ENCODE data around the gene TAS2R50.
"Not testable (repeated sequence)": the region's sequence is repeated elsewhere in the genome, so short reads cannot be mapped to it uniquely, and the experiment has no call there.

The TAS2R50 gene, protein sequence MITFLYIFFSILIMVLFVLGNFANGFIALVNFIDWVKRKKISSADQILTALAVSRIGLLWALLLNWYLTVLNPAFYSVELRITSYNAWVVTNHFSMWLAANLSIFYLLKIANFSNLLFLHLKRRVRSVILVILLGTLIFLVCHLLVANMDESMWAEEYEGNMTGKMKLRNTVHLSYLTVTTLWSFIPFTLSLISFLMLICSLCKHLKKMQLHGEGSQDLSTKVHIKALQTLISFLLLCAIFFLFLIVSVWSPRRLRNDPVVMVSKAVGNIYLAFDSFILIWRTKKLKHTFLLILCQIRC

DNA sequence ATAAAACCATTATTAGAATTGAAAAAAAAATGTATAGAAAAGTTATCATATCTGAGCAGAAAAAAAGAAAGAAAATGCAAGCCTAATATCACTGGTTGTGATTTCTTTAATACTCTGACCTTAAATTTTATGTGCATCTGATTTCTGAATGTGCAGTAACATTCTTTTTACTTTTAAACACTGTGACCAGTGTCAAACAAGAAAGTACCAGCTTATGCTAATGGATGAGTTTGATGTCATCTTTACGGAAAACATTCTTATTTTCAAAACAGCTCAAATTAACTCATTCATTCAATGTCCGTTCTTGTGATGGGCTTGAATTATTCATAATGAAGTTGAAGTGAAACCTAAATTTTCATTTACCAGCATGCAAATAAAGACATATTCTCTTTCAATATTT, at the start of gene TAS2R50:
Gene TAS2R50, minus strand, starts transcription at position 101 of the 400 bp plus-strand sequence. Its CDS starts 52 bp downstream, at position 49.
- DNase-seq, result no peak

DNA sequence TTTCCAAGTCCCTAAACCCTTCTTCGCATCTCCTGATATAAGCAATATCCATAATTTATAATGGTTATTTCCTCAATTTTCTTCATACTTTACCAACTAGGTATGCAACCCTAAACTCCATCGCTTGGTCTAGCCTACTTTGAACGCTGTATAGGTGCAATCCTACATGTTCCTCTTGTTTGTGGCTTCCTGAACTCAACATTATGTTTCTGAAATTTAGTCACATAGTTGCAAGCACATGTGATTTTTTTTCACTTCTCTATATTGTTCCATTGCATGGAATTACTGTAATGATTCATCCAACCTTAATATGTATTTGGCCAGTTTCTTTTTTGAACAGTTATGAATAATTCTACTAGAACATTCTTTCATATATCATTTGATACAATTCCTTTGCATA, 47.2 kb upstream of the TAS2R50 start:
- DNase-seq, result not testable (repeated sequence)

DNA sequence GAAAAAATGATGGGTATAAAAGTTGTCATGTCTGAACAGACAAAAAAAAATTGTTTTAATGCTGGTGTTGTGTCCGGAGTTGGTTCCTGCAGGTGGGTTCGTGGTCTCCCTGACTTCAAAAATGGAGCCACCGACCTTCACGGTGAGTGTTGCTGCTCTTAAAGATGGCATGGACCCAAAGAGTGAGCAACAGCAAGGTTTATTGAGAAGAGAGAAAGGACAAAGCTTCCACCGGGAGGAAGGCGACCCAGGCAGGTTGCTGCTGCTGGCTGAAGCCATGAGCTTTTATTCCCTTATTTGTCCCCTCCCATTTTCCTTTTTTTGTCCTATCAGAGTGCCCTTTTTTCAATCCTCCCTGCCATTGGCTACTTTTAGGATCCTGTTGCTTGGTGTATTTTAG, 44.6 kb upstream of the TAS2R50 start, which contains the start of gene TAS2R31:
Gene TAS2R31, minus strand, starts transcription at position 101 of the 400 bp plus-strand sequence. Its CDS starts 72 bp downstream, at position 29.
- no peak for DNase-seq

DNA sequence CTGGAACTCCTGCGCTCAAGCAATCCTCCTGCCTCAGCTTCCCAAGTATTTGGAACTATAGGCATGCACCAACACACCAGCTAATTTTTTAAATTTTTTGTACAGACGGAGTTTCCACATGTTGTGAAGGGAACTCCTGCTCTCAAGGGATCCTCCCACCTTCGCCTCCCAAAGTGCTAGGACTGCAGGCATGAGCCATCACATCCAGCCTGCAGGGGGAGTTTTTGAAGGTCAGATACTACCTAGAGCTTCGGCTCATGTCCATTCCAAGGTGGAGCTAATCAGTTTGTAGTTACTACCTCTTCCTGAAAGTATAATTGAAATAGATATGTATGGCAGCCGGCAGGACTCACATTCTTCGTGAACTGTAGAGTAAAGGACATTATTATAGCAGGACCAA, 39.4 kb upstream of the TAS2R50 start:
- DNase-seq, result no peak

DNA sequence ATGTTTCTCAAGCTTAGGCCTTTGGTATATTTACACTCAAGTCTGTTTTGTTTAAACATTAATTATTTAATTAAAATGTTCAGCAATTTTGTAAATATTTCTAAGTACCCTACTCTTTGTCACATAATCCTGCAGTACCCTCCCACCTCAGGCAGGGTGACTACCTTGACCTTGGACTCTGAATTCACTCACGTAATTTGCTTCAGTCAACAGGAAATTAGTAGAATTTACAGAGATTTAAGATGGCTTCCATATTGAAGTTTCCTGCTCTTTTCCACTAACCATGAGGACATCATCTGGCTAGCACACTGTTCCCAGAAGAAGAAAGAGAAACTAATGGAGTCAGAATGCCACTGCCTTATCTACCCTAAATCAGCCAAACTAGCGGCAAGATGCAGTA, 36.7 kb upstream of the TAS2R50 start:
- DNase-seq, result no peak

DNA sequence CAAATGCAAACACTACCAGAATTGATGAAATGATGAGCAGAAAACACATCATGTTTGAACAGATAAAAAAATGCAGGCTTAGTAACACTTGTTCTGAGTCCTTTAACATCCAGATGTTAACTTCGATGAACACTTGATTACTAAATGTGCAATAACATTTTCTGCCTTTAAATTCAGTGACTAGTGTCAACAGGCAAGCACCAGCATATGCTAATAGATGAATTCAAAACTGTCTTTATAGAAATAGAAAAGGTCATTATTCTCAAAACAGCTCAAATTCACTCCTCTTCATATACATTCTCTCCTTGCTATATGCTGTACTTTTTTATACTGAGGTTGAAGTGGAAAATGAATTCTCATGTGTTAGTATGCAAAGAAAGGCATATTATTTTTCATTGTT, 35.8 kb upstream of the TAS2R50 start, which contains the start of gene TAS2R19:
Gene TAS2R19, minus strand, starts transcription at position 101 of the 400 bp plus-strand sequence. Its CDS starts 49 bp downstream, at position 52.
- DNase-seq, result no peak

DNA sequence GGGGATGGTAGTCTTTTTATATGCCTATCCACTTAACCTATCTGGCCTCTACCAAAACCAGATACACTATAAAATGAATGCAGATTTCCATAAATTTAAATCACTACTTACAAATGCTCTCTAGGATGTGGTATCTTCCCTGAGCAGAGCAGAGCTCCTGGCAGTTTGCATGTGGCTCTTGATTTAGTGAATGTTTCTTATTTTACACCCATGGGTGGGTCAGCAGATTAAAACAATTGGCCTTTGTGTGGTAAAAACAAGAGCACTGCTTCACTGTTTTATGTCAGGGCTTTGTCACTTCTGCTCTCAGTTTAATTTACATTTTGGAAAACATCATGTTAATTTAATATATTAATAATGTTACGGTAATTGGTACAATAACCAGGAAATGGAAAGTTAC, 30.2 kb upstream of the TAS2R50 start:
- no peak for DNase-seq

DNA sequence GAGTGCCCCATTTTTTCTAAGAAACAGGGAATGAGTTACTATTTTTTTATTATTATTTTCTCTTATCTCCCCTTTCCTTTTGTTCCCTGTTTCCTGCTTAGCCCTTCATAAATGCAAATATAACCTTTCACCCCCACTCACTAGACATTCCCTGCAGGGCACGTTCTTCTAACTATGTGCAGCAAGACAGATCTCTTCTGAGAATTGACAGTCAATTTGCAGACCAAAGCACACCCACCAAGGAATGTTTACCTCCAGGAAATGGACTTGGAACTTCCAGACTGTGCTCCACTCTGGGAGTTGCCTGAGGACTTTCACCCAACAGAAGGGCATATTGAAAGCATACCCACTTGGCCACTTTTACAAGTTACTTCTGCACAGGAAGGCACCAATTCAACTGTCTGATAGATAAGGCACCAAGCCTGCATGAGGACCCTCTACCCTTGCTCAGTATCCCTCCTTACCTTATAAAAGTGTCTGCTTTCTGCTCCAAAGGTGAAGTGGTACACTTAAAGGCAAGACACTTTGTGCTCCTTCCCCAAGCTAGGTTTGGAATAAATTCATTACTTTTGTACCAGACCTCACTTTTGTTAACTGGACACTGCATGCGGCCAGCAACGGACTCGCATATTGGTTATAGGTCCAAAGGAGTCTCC, 29.2 kb upstream of the TAS2R50 start:
- DNase-seq, result no peak

DNA sequence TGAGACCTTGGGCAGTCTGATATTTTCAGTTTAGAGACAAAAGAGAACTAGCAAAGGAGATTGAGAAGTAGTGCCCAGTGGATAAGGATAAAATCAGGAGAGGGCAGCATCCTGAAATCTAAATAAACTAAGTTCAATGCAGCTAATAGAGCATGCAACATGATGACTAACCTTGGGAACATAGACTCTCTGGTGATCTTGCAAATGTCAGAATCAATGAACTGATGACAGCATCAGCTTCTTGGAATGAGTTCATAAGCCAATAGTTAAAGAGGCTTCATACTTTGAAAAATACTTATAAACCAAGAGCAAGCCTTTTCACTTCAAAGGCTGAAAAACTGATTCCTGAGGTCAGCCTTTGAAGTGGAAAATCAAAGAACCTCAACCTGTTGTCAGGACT, 27.5 kb upstream of the TAS2R50 start:
- DNase-seq, result no peak

DNA sequence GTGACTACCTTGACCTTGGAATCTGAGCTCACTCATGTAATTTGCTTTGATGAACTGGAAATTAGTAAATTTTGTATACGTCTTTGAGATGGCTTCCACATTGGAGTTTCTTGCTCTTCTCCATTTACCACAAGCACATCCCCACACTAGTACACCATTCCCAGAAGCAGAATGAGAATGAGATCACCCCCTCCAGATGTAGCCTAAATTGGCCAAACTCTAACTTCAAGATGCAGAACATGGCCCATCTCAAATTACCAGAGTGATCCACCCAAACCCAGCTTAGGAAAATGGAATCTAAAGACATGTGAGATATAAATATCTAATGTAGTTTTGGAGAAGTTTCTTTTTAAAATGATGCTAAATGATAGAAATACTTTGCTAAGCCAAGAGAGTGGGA, 20.9 kb upstream of the TAS2R50 start:
- no peak for DNase-seq

DNA sequence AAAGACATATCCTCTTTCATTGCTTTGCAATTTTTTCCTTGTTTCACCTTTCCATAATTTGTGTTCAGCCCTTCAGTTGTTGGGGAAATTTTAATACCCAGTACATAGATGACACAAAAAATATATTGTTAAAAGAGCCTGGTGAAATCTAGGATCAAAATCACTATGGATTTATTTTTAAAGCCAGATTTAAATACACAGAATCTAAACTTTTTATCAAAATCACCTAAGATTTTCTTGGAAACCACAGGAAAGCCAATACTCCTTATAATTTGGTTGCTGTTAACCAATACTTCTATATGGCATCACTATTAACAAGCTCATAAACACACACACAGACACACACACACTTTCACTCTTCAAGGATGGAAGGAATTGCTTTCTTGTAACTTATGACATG, 11.5 kb upstream of the TAS2R50 start, which contains the start of gene TAS2R20:
Gene TAS2R20, minus strand, starts transcription at position 101 of the 400 bp plus-strand sequence. CDS start 429 bp downstream, outside the sequence.
- no peak for DNase-seq

DNA sequence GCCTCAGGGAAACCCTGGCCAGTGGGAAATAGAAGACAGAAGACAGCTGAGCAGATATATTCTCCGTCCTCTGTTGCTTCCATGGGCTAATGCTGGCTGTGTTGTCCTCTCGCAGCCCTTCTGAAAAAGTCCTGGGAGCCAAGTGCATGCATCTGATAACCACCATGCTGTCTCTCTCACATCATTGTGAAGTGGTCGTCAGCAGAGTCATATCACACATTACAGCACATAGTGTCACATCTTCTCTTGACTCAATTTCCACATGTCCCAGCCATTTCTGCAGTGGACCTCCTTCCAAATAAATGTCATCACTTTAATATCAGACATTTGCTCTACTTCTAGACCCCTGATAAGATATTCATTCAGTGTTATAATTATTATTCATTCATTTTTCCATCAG, 7.6 kb upstream of the TAS2R50 start:
- no peak for DNase-seq

DNA sequence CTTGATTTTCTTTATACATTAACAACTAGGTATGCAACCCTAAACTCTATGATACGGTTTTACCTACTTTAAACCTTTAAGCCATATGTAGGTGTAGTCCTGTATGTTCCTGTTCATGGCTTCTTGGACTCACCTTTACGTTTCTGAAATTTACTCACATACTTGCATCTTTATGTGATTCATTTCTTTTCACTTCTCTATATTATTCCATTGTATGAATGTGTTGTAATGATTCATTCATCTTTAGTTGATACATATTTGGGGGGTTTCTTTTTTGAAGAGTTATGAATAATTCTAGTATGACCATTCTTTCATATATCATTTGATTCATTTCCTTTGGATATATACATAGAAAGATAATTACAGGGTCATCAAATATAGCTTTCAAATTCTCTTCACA, 2.4 kb upstream of the TAS2R50 start:
- no peak for DNase-seq

DNA sequence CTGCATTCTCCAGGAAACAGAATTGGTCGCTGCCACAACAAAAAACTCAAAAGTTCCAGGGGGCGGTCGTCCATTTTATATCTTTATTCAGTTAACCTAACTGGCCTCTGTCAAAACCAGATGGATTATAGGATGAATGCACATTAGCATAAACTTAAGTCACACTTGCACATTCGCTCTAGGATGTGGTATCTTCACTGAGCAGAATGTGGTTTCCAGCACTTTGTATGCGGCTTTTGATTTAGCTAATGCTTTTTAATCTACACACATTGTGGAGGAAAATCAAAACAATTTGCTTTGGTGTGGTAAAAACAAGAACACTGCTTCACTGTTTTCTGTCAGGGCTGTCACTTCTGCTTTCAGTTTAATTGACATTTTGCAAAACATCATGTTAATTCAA, 4.5 kb downstream of the TAS2R50 start:
- no peak for DNase-seq

DNA sequence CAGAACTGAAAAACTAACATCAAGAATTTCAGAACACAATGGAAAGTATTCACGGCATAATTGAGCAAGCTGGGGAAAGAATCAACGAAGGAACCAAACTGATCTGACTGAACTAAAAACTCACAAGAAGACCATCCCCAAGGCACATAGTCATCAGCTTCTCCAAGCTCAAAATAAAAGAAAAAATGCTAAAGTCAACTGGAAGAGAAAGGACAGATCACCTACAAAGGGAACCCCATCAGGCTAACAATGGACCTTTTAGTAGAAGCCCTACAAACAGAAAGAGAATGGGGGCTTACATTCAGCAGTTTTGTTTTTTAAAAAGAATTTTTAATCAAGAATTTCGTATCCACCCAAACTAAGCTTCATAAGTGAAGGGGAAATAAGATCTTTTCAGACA, 11.7 kb downstream of the TAS2R50 start:
- no peak for DNase-seq

DNA sequence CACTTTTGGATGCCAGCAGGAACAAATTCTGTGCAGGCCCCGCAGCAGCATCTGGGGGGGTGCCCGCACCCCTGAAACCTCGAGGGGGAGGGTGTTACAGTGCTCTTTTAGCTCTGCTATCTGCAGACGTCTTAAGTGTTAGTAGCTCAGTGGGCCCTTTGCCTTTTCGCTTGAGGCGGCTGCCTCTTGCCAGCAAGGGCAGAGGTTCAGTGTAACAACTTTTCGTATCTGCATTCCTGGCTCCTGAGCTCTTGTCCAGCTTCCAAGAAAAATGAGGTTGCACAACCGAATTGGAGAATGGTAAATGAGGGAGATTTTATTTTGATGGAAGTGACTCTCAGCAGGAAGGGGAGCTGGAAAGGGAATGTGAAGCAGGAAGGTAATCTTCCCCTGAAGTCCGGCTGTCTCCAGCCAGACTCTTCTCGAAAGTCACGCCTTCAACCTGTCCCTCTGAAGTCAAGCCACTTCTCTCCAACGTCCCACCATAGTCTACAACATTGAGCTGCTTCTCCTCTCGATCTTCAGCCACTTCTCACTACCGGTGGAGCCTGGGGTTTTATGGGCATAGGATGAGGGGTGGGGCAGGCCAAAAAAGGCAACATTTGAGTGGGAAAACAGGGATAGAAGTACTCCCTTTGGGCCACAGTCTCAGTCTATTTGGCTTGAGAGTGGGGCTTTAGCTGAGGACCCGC, 17.8 kb downstream of the TAS2R50 start:
- DNase-seq, result no peak

DNA sequence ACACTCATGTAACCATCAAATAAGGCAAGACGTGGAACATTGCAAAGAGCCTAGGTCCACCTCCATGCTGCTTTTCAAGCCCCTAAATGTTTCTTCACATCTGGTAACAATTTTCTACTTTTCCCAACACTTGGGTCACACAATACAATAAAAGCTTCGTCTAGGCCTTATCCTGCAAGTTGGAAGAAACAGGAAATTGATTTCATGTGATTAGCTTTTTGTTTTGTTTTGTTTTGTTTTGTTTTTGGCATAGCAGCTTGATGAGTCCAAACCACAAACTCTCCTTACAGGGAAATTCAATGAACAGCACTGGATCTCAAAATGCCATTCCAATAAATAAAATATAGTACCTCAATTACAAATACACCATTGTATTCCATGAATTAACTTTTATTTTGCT, 19.3 kb downstream of the TAS2R50 start:
- DNase-seq, result no peak

DNA sequence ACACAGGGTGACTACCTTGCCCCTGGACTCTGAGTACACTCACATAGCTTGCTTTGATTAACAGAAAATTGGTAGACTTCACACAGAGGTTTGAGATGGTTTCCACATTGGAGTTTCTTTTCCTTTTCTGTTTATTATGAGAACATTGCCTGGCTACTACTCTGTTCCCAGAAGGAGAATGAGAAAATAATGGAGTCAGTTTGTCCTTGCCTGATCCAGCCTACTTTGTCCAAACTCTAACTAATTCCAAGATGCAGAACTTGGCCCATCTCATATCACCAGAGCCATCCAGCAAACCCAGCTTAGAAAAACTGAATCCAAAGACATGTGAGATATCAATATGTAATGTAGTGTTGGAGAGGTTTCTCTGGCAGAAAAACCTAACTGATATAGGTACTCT, 20.4 kb downstream of the TAS2R50 start:
- no peak for DNase-seq

DNA sequence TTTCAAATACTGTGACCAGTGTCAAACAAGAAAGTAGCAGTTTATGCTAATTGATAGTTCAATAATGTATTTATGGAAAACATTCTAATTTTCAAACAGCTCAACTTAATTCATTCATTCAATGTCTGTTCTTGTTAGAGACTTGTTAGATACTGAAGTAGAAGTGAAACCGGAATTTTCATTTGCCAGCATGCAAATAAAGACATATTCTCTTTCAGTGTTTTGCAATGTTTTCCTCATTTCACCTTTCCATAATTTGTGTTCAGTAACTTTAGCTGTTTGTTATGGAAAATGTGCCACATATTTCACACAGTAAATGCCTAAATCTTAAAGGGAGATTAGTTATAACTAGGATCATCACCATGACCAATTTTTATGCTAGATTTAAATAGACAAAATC, 21.2 kb downstream of the TAS2R50 start:
- DNase-seq, result no peak

DNA sequence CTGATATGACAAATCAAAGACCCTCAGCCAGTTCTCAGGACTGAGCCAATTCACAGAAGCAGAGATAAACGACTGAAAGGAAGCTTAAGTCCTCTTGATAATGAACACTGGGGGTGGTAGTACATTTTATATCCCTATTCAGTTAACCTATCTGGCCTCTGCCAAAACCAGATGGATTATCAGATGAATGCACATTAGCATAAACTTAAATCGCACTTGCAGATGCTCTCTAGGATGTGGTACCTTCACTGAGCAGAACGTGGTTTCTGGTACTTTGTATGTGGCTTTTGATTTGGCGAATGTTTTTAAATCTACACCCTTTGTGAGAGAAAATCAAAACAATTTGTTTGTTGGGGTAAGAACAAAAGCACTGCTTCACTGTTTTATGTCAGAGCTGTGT, 26.5 kb downstream of the TAS2R50 start:
- DNase-seq, result no peak

DNA sequence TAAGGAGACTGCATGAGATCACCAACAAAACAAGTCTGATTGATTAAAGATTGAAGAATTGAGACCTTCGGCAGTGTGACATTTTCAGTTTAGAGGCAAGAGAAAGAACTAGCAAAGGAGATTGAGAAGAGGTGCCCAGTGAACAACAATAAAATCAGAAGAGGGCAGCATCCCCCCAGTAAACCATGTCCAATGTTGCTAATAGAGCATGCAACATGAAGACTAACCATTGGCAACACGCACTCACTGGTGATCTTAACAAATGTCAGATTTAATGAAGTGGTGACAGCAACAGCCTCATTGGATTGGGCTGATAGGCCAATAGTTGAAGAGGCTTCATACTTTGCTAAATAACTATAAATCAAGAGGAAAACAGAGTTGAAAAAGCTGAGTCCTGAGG, 26.9 kb downstream of the TAS2R50 start:
- DNase-seq, result no peak

DNA sequence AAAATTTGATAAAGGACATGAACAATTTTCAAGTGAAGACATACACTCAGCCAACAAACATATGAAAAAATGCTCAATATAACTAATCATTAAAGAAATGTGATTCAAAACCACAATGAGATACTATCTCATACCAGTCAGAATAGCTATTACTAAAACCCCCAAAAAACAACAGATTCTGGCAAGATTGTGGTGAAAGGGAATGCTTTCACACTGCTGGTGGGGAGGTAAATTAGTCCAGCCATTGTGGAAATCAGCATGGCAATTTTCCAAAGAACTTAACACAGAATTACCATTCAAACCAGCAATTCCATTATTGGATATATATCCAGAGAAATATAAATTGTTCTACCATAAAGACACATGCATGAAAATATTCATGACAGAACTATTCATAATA, 29.0 kb downstream of the TAS2R50 start:
- no peak for DNase-seq

DNA sequence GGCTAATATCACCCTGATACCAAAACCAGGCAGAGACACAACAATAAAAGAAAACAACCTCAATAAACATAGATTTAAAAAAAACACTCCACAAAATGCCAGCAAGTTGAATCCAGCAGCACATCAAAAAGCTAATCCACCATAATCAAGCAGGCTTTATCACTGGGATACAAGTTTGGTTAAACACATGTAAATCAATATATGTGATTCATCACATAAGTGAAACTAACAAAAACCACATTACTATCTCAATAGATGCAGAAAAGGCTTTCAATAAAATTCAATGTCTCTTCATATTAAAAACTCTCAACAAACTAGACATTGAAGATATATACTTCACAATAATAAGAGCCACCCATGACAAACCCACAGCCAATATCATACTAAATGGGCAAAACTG, 30.6 kb downstream of the TAS2R50 start:
- DNase-seq, result no peak

DNA sequence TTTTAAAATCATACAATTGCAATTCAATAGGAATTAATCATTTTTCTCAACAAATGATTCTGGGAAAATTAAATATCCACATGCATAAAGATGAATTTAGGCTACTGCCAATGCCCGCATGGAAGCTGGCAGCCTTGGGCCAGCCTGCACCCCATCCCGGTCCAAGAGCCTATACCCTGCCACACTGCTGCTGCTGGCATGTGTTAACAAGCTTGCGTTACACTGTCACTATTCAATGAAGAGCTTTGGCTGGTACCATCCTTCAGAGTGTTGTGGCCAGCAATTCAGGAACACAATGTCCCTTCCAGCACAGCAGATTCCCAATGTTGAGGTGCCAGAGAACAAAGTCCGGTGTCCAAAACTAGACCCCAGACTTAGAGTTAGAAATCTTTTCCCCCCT, 34.1 kb downstream of the TAS2R50 start:
- DNase-seq, result no peak
